DMS79 treated with DMSO at 0.1 percent for 48 hours (cell line): Measurements from ENCODE around the gene ZNF804A.
"Not testable (repeated sequence)": the region's sequence is repeated elsewhere in the genome, so short reads cannot be mapped to it uniquely, and the experiment has no call there.

Experiments used
- DNase-seq: peaks from one replicate; lab custom pipeline; 2025; lab: John Stamatoyannopoulos, UW

Gene ZNF804A

GRCh38 chr2:184834699-184835397 is 236.5 kb downstream of the ZNF804A start:
- no peak for DNase-seq

GRCh38 chr2:184835398-184835715 is 237.0 kb downstream of the ZNF804A start:
- no peak for DNase-seq

- no peak for DNase-seq
These were observed 249.0 kb downstream of the ZNF804A start for GRCh38 chr2:184847331-184847730.

- no peak for DNase-seq
These were observed 251.2 kb downstream of the ZNF804A start for GRCh38 chr2:184849516-184849915.

GRCh38 chr2:184851576-184851975 is 253.2 kb downstream of the ZNF804A start:
- no peak for DNase-seq

- DNase-seq = no peak
These were observed 260.9 kb downstream of the ZNF804A start for GRCh38 chr2:184859187-184859586.

GRCh38 chr2:184860744-184861143 is 262.4 kb downstream of the ZNF804A start:
- DNase-seq = no peak

- DNase-seq = no peak
These were observed 276.9 kb downstream of the ZNF804A start for GRCh38 chr2:184875212-184875611.

- no peak for DNase-seq
These were observed 277.6 kb downstream of the ZNF804A start for GRCh38 chr2:184875911-184876310.

GRCh38 chr2:184877909-184878308 is 279.6 kb downstream of the ZNF804A start:
- DNase-seq = no peak

- DNase-seq = no peak
These were observed 281.3 kb downstream of the ZNF804A start for GRCh38 chr2:184879671-184880070.

- DNase-seq = not testable (repeated sequence)
These were observed 288.3 kb downstream of the ZNF804A start for GRCh38 chr2:184886585-184886984.

GRCh38 chr2:184890311-184890710 is 292.0 kb downstream of the ZNF804A start:
- no peak for DNase-seq

GRCh38 chr2:184904991-184905390 is 306.7 kb downstream of the ZNF804A start:
- DNase-seq = no peak

- no peak for DNase-seq
These were observed 307.8 kb downstream of the ZNF804A start for GRCh38 chr2:184906160-184906559.

GRCh38 chr2:184906709-184907108 is 308.4 kb downstream of the ZNF804A start:
- no peak for DNase-seq

GRCh38 chr2:184908966-184909365 is 310.6 kb downstream of the ZNF804A start:
- DNase-seq = no peak

GRCh38 chr2:184920451-184920965 is 322.2 kb downstream of the ZNF804A start:
- no peak for DNase-seq

GRCh38 chr2:184921676-184922075 is 323.3 kb downstream of the ZNF804A start:
- no peak for DNase-seq

- DNase-seq = no peak
These were observed 325.4 kb downstream of the ZNF804A start for GRCh38 chr2:184923751-184924150.

GRCh38 chr2:184927040-184927439 is 328.7 kb downstream of the ZNF804A start:
- no peak for DNase-seq

- no peak for DNase-seq
These were observed 338.4 kb downstream of the ZNF804A start for GRCh38 chr2:184936761-184937160.

GRCh38 chr2:184938221-184938985 is 340.1 kb downstream of the ZNF804A start:
- no peak for DNase-seq
